Measurements from ENCODE around the gene DESI1.

DESI1 gene

GRCh38 chr22:41660416-41660815 lies 39.6 kb upstream of the DESI1 start:
- FAIRE-seq (no peak), DNase-seq (ENCODE audit: insufficient read length, low spot score) (no peak)
- TF ChIP-seq CTCF (IDR thresholded peaks at IDR 0.05; ENCODE audit: insufficient read depth, missing control alignments) = no peak

GRCh38 chr22:41659941-41660340 lies 39.1 kb upstream of the DESI1 start:
- FAIRE-seq (no peak), DNase-seq (ENCODE audit: insufficient read length, low spot score) (no peak)
- TF ChIP-seq CTCF (IDR thresholded peaks at IDR 0.05; ENCODE audit: insufficient read depth, missing control alignments) = no peak

DNA sequence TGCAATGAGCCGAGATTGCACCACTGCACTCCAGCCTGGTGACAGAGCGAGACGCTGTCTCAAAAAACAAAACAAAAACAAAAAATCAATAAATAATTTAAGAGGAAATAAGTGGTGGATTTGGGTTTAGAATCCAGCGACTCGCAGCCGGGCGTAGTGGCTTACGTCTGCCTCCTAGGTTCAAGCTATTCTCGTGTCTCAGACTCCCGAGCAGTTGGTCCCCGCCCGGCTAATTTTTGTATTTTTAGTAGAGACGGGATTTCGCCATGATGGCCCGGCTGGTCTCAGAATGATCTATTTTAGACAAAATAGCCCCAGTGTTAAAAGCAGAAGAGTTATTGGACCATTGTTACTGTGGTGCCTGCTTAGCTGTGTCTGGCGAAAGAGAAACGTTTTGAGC lies 38.0 kb upstream of the DESI1 start:
- FAIRE-seq (no peak), DNase-seq (ENCODE audit: insufficient read length, low spot score) (no peak)
- no peak for TF ChIP-seq CTCF (IDR thresholded peaks at IDR 0.05; ENCODE audit: insufficient read depth, missing control alignments)

GRCh38 chr22:41657709-41658108 lies 36.9 kb upstream of the DESI1 start:
- DNase-seq (ENCODE audit: insufficient read length, low spot score) (no peak), FAIRE-seq (no peak)

GRCh38 chr22:41656556-41656955 lies 35.7 kb upstream of the DESI1 start:
- TF ChIP-seq CTCF (IDR thresholded peaks at IDR 0.05; ENCODE audit: insufficient read depth, missing control alignments) = no peak
- DNase-seq (ENCODE audit: insufficient read length, low spot score) = no peak
- no peak for FAIRE-seq

More at GRCh38 chr22:41657709-41658108, 36.9 kb upstream of the DESI1 start:
- no peak for TF ChIP-seq CTCF (IDR thresholded peaks at IDR 0.05; ENCODE audit: insufficient read depth, missing control alignments)

DNA sequence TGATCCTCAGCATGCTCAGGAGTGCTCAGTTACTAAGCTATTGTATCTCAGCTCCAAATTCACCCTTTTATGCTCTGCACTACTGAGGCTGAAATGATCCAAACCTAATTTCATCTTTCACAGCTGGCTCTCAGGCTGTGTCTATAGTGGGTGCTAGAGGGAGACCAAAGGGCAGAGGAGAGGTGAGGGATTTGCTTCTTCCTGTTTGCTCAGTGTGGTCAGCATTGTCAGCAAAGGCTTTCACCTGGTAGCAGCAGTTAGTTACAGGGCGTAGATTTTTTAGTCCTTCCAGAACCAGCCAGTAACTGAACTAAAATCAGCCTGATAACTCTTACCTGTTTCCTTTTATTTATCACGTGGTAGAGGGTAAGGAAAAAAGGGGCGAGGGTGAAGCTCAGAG lies 33.5 kb upstream of the DESI1 start:
- TF ChIP-seq CTCF (IDR thresholded peaks at IDR 0.05; ENCODE audit: insufficient read depth, missing control alignments) = no peak
- DNase-seq (ENCODE audit: insufficient read length, low spot score) = no peak
- FAIRE-seq = no peak

- TF ChIP-seq CTCF (IDR thresholded peaks at IDR 0.05; ENCODE audit: insufficient read depth, missing control alignments) = no peak
- DNase-seq (ENCODE audit: insufficient read length, low spot score) (no peak), FAIRE-seq (no peak)
Observed at GRCh38 chr22:41650821-41651220, 30.0 kb upstream of the DESI1 start.
